Coronary artery (tissue), 2 donors: ENCODE data around the gene PNLIP.

Experiments
- DNase-seq: peaks from one replicate; pipeline ENCODE4 v3.0.0-alpha.2; 2017; ENCODE audit warnings: low spot score
- H3K27ac ChIP-seq, 2 donors: fragments of 200-600 bp; sonication (generic); one replicate each; pipeline ENCODE4 v1.5.1; 2016 to 2019
- H3K4me3 ChIP-seq: fragments of 200-600 bp; sonication (generic); 2 replicates; pipeline ENCODE4 v1.5.1; 2016; ENCODE audit warnings: mild to moderate bottlenecking, moderate library complexity
- TF ChIP-seq, protein P1 (sequence below): fragments of 200-600 bp; sonication (generic); IDR thresholded peaks from one replicate; pipeline ENCODE4 v1.5.1; 2019; ENCODE audit warnings: antibody characterized with exemption

Gene PNLIP

DNA sequence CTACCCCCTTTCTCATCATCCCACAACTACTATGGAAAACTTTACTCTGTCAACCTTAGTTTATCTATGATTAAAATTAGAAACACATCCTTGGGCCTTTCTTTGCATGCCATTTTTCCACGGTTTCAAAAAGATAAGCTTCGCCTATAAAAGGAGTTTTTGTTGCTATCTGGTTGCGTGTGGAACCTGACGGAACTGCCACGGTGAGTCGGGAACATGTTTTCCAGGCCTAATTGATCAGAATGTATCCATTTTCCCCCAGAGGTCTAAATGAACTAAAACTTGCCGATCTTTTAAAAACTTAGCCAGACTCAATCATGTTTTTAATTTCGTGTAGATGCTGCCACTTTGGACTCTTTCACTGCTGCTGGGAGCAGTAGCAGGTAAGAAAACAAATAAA, at the start of gene PNLIP:
TSS of gene PNLIP (plus strand) at position 176 of the 400 bp plus-strand sequence. CDS start at position 338, 162 bp downstream.
- no peak for DNase-seq
- Histone ChIP-seq H3K27ac (no peak within 1 kb of the TSS), H3K4me3 (no peak within 1 kb of the TSS)
- TF ChIP-seq, protein P1, sequence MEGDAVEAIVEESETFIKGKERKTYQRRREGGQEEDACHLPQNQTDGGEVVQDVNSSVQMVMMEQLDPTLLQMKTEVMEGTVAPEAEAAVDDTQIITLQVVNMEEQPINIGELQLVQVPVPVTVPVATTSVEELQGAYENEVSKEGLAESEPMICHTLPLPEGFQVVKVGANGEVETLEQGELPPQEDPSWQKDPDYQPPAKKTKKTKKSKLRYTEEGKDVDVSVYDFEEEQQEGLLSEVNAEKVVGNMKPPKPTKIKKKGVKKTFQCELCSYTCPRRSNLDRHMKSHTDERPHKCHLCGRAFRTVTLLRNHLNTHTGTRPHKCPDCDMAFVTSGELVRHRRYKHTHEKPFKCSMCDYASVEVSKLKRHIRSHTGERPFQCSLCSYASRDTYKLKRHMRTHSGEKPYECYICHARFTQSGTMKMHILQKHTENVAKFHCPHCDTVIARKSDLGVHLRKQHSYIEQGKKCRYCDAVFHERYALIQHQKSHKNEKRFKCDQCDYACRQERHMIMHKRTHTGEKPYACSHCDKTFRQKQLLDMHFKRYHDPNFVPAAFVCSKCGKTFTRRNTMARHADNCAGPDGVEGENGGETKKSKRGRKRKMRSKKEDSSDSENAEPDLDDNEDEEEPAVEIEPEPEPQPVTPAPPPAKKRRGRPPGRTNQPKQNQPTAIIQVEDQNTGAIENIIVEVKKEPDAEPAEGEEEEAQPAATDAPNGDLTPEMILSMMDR = no peak

- Histone ChIP-seq H3K4me3 (no peak overlapping the region), H3K27ac (no peak overlapping the region)
- DNase-seq = no peak
- TF ChIP-seq, protein P1 = no peak
These were observed 40.9 kb upstream of the PNLIP start for GRCh38 chr10:116504786-116505185.

- TF ChIP-seq, protein P1 = no peak
- DNase-seq = no peak
- Histone ChIP-seq H3K4me3 (no peak overlapping the region), H3K27ac (no peak overlapping the region)
These were observed 35.2 kb upstream of the PNLIP start for GRCh38 chr10:116510565-116510964.

DNA sequence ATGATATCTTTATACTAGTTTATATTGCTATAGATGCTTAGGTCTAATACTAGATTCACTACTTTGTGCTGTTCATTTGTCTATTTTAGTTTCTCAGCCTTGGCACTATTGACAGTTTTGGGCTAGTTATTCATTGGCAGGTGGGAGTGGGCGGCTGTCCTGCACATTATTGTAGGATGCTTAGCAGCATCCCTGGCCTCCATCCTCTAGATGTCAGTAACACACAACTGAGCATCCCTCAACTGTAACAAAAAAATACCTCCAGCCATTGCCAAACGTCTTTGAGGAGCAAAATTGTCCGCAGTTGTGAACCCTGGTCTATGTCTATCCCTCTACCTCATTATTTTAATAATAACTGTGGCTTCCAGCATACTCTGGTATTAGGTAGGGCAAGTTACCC, 34.4 kb upstream of the PNLIP start:
- no peak overlapping the region for H3K4me3 ChIP-seq
- TF ChIP-seq, protein P1 = no peak
- no peak for DNase-seq
- H3K27ac ChIP-seq = no peak overlapping the region

DNA sequence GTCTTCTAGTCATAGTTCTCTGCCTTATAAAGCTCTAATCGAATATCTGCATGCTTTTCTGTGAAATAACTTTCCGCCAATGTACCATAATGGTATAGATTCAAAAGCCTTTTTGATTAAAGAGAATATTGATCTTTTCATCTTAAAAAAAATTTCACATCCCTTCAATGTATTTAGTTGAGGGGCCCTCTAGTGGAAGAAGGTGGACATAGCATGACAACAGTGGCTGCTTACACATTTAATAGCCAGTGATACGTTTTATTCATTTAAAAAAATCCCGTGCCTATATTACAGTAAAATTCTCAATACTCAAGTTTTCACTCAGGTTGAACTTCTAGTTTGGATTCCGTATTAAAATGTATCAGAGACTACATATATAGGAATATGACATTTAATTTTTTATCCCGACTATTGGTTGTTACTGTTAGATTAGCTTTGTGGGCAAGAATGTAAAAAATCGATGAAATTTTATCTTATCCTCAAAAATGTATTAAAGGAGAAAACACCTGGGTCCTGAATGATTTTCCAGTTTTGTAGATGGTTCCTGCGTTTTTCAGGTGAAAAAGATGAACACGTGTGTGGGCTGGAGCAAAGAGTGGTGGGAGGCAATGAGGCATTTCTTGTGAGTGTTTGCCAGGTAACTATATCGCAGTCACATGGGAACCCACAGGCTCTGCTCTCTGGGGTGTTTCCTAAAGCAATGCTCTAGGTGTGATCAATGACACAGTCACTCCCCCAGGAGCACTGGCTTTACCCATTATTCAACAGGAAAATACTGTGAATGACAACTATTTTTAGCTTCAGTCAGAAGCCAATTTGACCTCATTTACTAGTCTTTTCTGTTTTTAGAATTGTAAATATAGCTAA, 24.1 kb upstream of the PNLIP start:
- Histone ChIP-seq H3K4me3 (no peak overlapping the region), H3K27ac (no peak overlapping the region)
- TF ChIP-seq, protein P1 = peak; percentile 43
- no peak for DNase-seq

DNA sequence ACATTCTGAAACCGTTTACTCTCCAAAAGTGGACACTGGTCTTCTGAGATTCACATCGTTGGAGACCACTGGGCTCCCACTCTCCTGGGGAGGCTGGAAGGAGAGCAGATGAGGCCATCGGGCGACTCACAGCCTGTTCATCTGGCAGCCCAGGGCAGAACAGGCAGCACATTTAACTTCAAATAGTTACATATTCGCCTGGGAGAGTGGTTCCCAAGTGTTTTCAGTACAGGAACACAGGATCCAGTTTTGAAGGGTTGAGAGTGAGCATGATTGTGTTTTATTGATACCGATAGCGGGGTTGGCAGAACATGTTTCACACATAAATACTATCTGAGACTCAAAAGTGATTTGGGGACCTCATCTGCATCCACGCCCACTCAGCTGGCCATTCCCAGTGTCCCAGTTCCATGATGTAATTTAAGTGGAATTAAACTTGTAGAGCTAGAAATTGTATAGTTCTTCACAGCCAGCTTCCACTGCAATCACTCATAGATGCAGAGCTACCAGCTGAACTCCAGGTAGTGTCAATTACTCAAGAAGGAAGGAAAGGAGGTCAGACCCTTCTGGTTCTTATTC, 22.8 kb upstream of the PNLIP start:
- H3K27ac ChIP-seq = no peak overlapping the region
- TF ChIP-seq, protein P1 = no peak
- H3K4me3 ChIP-seq = no peak overlapping the region
- DNase-seq = no peak

- Histone ChIP-seq H3K27ac (no peak overlapping the region), H3K4me3 (no peak overlapping the region)
- TF ChIP-seq, protein P1 = no peak
- DNase-seq = no peak
These were observed 21.0 kb upstream of the PNLIP start for GRCh38 chr10:116524736-116525135.
